GM12865 (cell line): ENCODE results near the gene PPFIBP2.

Experiments used
- DNase-seq: peaks from one replicate; pipeline ENCODE4 v3.0.0; 2010; ENCODE audit warnings: low read depth
- H3K4me3 ChIP-seq: 2 replicates; pipeline ENCODE4 v1.5.1; 2011; ENCODE audit warnings: mild to moderate bottlenecking, low read depth, low read length, control low read depth
- TF ChIP-seq, protein P1 (sequence below): IDR thresholded peaks from 2 replicates; pipeline ENCODE4 v1.5.1; 2011; ENCODE audit warnings: low read length, control low read depth, low read depth, inconsistent platforms; ENCODE audit not compliant: insufficient read depth; ENCODE audit errors: missing control alignments

The PPFIBP2 gene

GRCh38 chr11:7574491-7575130 lies 60.8 kb downstream of the PPFIBP2 start:
- TF ChIP-seq, protein P1, sequence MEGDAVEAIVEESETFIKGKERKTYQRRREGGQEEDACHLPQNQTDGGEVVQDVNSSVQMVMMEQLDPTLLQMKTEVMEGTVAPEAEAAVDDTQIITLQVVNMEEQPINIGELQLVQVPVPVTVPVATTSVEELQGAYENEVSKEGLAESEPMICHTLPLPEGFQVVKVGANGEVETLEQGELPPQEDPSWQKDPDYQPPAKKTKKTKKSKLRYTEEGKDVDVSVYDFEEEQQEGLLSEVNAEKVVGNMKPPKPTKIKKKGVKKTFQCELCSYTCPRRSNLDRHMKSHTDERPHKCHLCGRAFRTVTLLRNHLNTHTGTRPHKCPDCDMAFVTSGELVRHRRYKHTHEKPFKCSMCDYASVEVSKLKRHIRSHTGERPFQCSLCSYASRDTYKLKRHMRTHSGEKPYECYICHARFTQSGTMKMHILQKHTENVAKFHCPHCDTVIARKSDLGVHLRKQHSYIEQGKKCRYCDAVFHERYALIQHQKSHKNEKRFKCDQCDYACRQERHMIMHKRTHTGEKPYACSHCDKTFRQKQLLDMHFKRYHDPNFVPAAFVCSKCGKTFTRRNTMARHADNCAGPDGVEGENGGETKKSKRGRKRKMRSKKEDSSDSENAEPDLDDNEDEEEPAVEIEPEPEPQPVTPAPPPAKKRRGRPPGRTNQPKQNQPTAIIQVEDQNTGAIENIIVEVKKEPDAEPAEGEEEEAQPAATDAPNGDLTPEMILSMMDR, result no peak
- no peak overlapping the region for H3K4me3 ChIP-seq
- no peak for DNase-seq

DNA sequence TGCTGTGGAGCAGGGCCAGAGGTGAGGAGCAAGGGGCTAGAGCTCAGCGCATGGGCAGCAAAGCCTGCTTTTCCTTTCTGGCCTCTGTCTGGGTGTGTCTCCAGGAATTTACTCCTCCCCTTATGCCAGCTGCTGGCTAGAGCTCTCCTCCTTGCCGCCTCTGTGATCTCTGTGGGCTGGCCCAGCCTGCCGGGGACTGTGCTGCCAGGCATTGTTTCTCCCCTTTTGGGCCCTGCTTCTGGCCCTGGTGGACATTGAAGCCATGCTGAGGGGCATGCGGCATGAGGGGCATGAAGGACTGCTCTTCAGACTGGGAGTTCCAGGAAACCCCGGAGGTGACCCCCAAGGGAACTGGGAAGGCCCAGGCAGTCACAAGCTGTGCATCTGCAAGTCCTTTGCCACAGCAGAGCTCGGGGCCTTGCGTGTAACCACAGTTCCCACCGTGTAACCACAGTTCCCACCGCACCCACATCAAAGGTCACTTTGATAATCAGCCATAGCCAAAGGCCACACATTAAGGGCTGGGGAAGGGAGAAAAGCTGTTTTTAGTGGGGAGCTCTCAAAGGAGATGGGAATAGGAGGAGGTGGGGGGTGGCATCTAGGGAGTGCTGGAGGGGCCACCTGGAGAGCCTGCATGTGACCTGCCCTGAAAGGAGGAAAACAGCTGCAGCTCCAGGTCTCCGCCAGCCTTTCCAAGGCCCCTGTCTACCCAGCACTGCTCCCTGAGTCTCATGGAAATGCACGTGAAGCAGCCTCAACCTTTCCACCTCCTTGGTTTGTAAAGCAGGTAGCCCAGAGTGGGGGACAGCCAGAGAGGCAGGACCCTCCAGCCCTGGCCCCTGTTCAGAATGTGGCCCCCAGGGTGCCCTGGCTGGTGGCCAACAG lies 62.3 kb downstream of the PPFIBP2 start:
- H3K4me3 ChIP-seq, result no peak overlapping the region
- peak; percentile 59 for DNase-seq
- TF ChIP-seq, protein P1, result no peak

DNA sequence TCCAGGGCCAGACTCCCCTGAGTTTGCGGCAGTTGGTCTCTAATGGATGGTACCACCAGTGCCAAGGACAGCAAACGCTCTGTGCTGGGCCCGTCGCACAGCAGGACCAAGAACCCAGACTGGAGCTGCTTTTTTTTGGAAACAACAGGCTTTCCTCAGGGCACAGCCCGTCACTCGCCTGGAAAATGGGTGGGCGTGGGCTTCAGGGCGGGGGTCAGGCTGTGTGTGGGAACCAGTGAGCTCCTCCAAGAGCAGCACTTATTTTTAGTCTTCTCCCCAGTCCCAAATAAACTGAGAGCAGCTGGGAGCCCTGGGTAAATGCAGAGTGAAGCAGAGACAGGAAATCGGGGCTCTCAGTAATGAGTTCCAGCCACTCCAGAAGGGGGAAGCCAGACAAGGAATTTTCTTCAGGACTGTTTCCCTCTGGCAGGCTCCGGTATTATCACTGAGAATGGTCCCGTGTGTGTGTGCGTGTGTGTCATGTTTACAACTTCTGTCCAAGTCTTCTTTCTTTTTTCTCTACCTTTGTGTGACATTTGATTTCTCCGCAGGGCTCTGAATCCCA lies 63.0 kb downstream of the PPFIBP2 start:
- TF ChIP-seq, protein P1, result no peak
- H3K4me3 ChIP-seq, result no peak overlapping the region

GRCh38 chr11:7577291-7578190 lies 63.7 kb downstream of the PPFIBP2 start:
- TF ChIP-seq, protein P1, result no peak
- H3K4me3 ChIP-seq, result no peak overlapping the region
- no peak for DNase-seq

More for the DNA sequence above, 63.0 kb downstream of the PPFIBP2 start:
- no peak for DNase-seq

- H3K4me3 ChIP-seq, result no peak overlapping the region
- TF ChIP-seq, protein P1, result no peak
- DNase-seq, result no peak
These were observed 64.6 kb downstream of the PPFIBP2 start for GRCh38 chr11:7578276-7578955.

GRCh38 chr11:7579361-7579791 lies 65.6 kb downstream of the PPFIBP2 start:
- TF ChIP-seq, protein P1, result no peak
- DNase-seq, result peak; percentile 9
- H3K4me3 ChIP-seq, result no peak overlapping the region
